Adrenal gland (tissue), 12 donors: ENCODE data around the gene NCKAP5. TPM values are rescaled to one million over a fixed set of nuclear protein-coding genes. Genes with fewer than 3 reads are reported as not detected.

Experiments used
- DNase-seq, 7 donors: peaks; one replicate each; pipeline ENCODE4 v3.0.0-alpha.2; 2019 to 2020
- H3K27ac ChIP-seq, 5 donors: fragments of 200-600 bp; sonication (generic) in 4 of 5; 1 replicate in 3 of 5; 2 replicates in 2 of 5; pipeline versions ENCODE4 v1.5.1 to v1.8.0; 2016 to 2020; ENCODE audit warnings: mild to moderate bottlenecking in 1 of 5
- H3K27me3 ChIP-seq: fragments of 200-600 bp; 2 replicates; pipeline ENCODE4 v1.8.0; 2021
- H3K36me3 ChIP-seq, 2 donors: fragments of 200-600 bp; replicated peaks in 1 of 2; 1 replicate in 1 of 2; 2 replicates in 1 of 2; pipeline versions ENCODE4 v1.5.1 to v1.8.0; 2018 to 2022
- H3K4me1 ChIP-seq, 2 donors: fragments of 200-600 bp; replicated peaks in 1 of 2; 1 replicate in 1 of 2; 2 replicates in 1 of 2; pipeline versions ENCODE4 v1.5.1 to v1.8.0; 2018 to 2021
- H3K4me3 ChIP-seq, 4 donors: fragments of 200-600 bp; sonication (generic) in 3 of 4; one replicate each; pipeline ENCODE4 v1.5.1; 2016 to 2018
- H3K9me3 ChIP-seq, 3 donors: fragments of 200-600 bp; sonication (generic) in 1 of 3; replicated peaks in 1 of 3; 1 replicate in 2 of 3; 2 replicates in 1 of 3; pipeline versions ENCODE4 v1.5.1 to v1.8.0; 2016 to 2021
- CTCF ChIP-seq, 6 experiments: fragments of 450-650 bp in 4 of 6; fragments of 200-600 bp in 2 of 6; sonication (generic) in 1 of 6; IDR thresholded peaks; 1 replicate in 5 of 6; 2 replicates in 1 of 6; pipeline versions ENCODE4 v1.5.1 to v1.8.0; 2016 to 2021; ENCODE audit warnings: antibody characterized with exemption in 6 of 6, mild to moderate bottlenecking in 2 of 6, moderate library complexity in 1 of 6
- POLR2A ChIP-seq, 2 donors: fragments of 450-650 bp; IDR thresholded peaks; one replicate each; pipeline ENCODE4 v1.6.1; 2017; ENCODE audit warnings: antibody characterized with exemption in 2 of 2, mild to moderate bottlenecking in 2 of 2, moderate library complexity in 1 of 2
- WGBS, 4 donors: extraction: QIAGEN DNeasy Blood & Tissue Kit in 2 of 4; methylation state at CpG; one replicate each; pipeline versions ENCODE4 v1.1.5 to v1.1.7; 2013 to 2017; 5-methylcytosine and 5-hydroxymethylcytosine counted together
- intact Hi-C, 2 donors: fragments of 100-400 bp; cut with DNase I; formaldehyde crosslinking; loops; one replicate each; pipeline versions ENCODE4 v1.14.1 to v1.15.0; 2022 to 2023
- polyA plus RNA-seq, 3 donors: library from polyadenylated mRNA; stranded (reverse); fragments of 200-250 nt in 2 of 3; fragments of 350-450 nt in 1 of 3; fragmentation: Illumina TruSeq in 1 of 3; extraction: RNeasy Lipid Tissue Mini Kit (QIAGEN cat#74804) in 1 of 3; gene quantifications; one replicate each; pipeline ENCODE4 v1.2.3, GENCODE V29; 2013 to 2014
- total RNA-seq, 9 donors: library from RNA; depleted of rRNA in 4 of 9; stranded (reverse); fragments of >200 nt in 4 of 9; fragments of 120-200 nt in 1 of 9; fragmentation: NEBNext Ultra II Directional in 1 of 9; extraction: Animal tissue kit (Norgen Biotek cat#: 25700) in 1 of 9; gene quantifications; one replicate each; pipeline versions ENCODE4 v1.1.0 to v1.2.4, GENCODE V29; 2013 to 2023
- donor health status: healthy with polysubstance abuse.
- donor health status: Bipolar disorder and iron deficiency.
- donor health status: DM: yes; HTN: yes; CAD: no.
- donor health status: DM: no; HTN: no; CAD: no.
- donor health status: DM: no; HTN: no; CAD: no.
- donor health status: DM: yes; HTN: yes; CAD: no.

NCKAP5 gene
- total and polyA plus RNA-seq, 12 donors, result 0.06 to 3.1 (median 1.1) TPM

- intact Hi-C loops, result no loop called here
- 88 to 93% (median 91%) methylated on average over 5 of the region's 5 CpGs for WGBS, 4 donors
- TF ChIP-seq CTCF (IDR thresholded peaks at IDR 0.05) (no peak), POLR2A (IDR thresholded peaks at IDR 0.05) (no peak)
Observed at GRCh38 chr2:133448195-133448594, 120.1 kb downstream of the NCKAP5 start.

GRCh38 chr2:133447303-133447702 lies 121.0 kb downstream of the NCKAP5 start:
- intact Hi-C loops, result no loop called here
- 66 to 71% (median 68%) methylated on average over 5 of the region's 5 CpGs for WGBS, 4 donors
- no peak overlapping the region for H3K4me3 ChIP-seq
- TF ChIP-seq CTCF (IDR thresholded peaks at IDR 0.05) (no peak), POLR2A (IDR thresholded peaks at IDR 0.05) (no peak)
- no peaks in the 10 kb centered on the region for H3K36me3 ChIP-seq
- no peaks in the 10 kb centered on the region for H3K9me3 ChIP-seq
- H3K4me1 ChIP-seq, result no peaks in the 10 kb centered on the region
- H3K27me3 ChIP-seq, result no peaks in the 10 kb centered on the region
- H3K27ac ChIP-seq, result no peak overlapping the region
- DNase-seq, result no peak

More at GRCh38 chr2:133448195-133448594, 120.1 kb downstream of the NCKAP5 start:
- H3K4me1 ChIP-seq, result no peaks in the 10 kb centered on the region
- DNase-seq, result no peak
- no peak overlapping the region for H3K4me3 ChIP-seq
- no peak overlapping the region for H3K27ac ChIP-seq
- H3K36me3 ChIP-seq, result no peaks in the 10 kb centered on the region
- H3K27me3 ChIP-seq, result no peaks in the 10 kb centered on the region
- H3K9me3 ChIP-seq, result no peaks in the 10 kb centered on the region

GRCh38 chr2:133444465-133444864 lies 123.8 kb downstream of the NCKAP5 start:
- WGBS, 4 donors, result 49 to 55% (median 53%) methylated on average over 2 to 3 of the region's 3 CpGs
- Histone ChIP-seq H3K4me3 (no peak overlapping the region), H3K36me3 (no peaks in the 10 kb centered on the region), H3K9me3 (no peaks in the 10 kb centered on the region), H3K27ac (no peak overlapping the region), H3K27me3 (no peaks in the 10 kb centered on the region), H3K4me1 (no peaks in the 10 kb centered on the region)
- DNase-seq, result no peak
- intact Hi-C loops, result no loop called here
- TF ChIP-seq POLR2A (IDR thresholded peaks at IDR 0.05) (no peak), CTCF (IDR thresholded peaks at IDR 0.05) (no peak)

- H3K9me3 ChIP-seq, result no peaks in the 10 kb centered on the region
- H3K27ac ChIP-seq, result no peak overlapping the region
- TF ChIP-seq CTCF (IDR thresholded peaks at IDR 0.05) (no peak), POLR2A (IDR thresholded peaks at IDR 0.05) (no peak)
- H3K36me3 ChIP-seq, result no peaks in the 10 kb centered on the region
- intact Hi-C loops, result no loop called here
- H3K27me3 ChIP-seq, result no peaks in the 10 kb centered on the region
- no peak overlapping the region for H3K4me3 ChIP-seq
- DNase-seq, result no peak
- WGBS, 4 donors, result 81 to 92% (median 86%) methylated on average over 2 of the region's 2 CpGs
- H3K4me1 ChIP-seq, result no peaks in the 10 kb centered on the region
Observed at GRCh38 chr2:133442393-133442792, 125.9 kb downstream of the NCKAP5 start.
